ENCODE data around the gene TOP1.

The TOP1 gene

GRCh38 chr20:41011551-41012067 lies 17.0 kb upstream of the TOP1 start:
- Histone ChIP-seq H3K36me3 (ENCODE audit: control insufficient read depth, low read length) (peaks cover 7% of the 10 kb centered on the region), H3K9me3 (ENCODE audit: control insufficient read depth, insufficient read depth, low read length) (peaks cover 7% of the 10 kb centered on the region; the same call in 1 of the 2 replicates), H3K4me1 (ENCODE audit: control insufficient read depth, low read length) (peaks cover 83% of the 10 kb centered on the region), H4K20me1 (ENCODE audit: control insufficient read depth, insufficient read depth, low read depth, low read length) (no peaks in the 10 kb centered on the region), H3K79me2 (ENCODE audit: control insufficient read depth, low read length) (no peaks in the 10 kb centered on the region; the same call in 1 of the 2 replicates), H3K9me2 (replicated peaks; ENCODE audit: control insufficient read depth, low read length) (no peaks in the 10 kb centered on the region), H3K4me2 (ENCODE audit: low read length) (peak overlapping the region; percentile 82), H3K27ac (ENCODE audit: low read depth, low read length) (peak overlapping the region; percentile 93), H3K27me3 (ENCODE audit: control insufficient read depth, low read length) (no peaks in the 10 kb centered on the region), H3F3A (ENCODE audit: control insufficient read depth, insufficient read depth) (peaks cover 35% of the 10 kb centered on the region), H3K4me3 (ENCODE audit: low read length) (peak overlapping the region; percentile 71)
- TF ChIP-seq EZH2phosphoT487 (IDR thresholded peaks at IDR 0.05; ENCODE audit: borderline replicate concordance, low read length), result no peak
- TF ChIP-seq, protein P1, sequence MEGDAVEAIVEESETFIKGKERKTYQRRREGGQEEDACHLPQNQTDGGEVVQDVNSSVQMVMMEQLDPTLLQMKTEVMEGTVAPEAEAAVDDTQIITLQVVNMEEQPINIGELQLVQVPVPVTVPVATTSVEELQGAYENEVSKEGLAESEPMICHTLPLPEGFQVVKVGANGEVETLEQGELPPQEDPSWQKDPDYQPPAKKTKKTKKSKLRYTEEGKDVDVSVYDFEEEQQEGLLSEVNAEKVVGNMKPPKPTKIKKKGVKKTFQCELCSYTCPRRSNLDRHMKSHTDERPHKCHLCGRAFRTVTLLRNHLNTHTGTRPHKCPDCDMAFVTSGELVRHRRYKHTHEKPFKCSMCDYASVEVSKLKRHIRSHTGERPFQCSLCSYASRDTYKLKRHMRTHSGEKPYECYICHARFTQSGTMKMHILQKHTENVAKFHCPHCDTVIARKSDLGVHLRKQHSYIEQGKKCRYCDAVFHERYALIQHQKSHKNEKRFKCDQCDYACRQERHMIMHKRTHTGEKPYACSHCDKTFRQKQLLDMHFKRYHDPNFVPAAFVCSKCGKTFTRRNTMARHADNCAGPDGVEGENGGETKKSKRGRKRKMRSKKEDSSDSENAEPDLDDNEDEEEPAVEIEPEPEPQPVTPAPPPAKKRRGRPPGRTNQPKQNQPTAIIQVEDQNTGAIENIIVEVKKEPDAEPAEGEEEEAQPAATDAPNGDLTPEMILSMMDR (IDR thresholded peaks at IDR 0.05; ENCODE audit: low read depth, low read length, poor library complexity, severe bottlenecking), result no peak

DNA sequence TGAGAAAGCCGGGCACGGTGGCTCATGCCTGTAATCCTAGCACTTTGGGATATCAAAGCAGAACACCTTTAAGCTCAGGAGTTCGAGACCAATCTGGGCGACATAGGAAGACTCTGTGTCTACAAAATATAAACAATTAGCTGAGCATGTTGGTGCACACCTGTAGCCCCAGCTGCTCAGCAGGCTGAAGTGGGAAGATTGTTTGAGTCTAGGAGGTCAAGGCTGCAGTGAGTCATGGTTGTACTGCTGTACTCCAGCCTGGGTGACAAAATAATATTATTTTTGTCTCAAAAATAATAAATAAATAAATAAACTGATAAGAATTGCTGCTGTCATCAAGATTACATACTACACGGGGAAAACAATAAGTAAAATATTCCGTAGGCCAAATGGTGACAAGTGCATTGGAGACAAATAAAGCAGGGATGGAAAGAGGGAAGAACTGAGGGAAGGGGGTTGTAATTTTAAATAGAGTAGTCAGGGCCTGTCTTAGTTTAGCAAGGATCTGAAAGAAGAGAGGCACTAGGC lies 14.0 kb upstream of the TOP1 start:
- H3K27me3 ChIP-seq (ENCODE audit: control insufficient read depth, low read length), result no peaks in the 10 kb centered on the region
- H3K4me3 ChIP-seq (ENCODE audit: low read length), result no peak overlapping the region
- H3F3A ChIP-seq (ENCODE audit: control insufficient read depth, insufficient read depth), result peaks cover 25% of the 10 kb centered on the region
- TF ChIP-seq, protein P1 (IDR thresholded peaks at IDR 0.05; ENCODE audit: low read depth, low read length, poor library complexity, severe bottlenecking), result no peak
- TF ChIP-seq EZH2phosphoT487 (IDR thresholded peaks at IDR 0.05; ENCODE audit: borderline replicate concordance, low read length), result no peak
- H3K79me2 ChIP-seq (ENCODE audit: control insufficient read depth, low read length), result no peaks in the 10 kb centered on the region; the same call in 1 of the 2 replicates
- H3K36me3 ChIP-seq (ENCODE audit: control insufficient read depth, low read length), result peaks cover 7% of the 10 kb centered on the region
- H3K27ac ChIP-seq (ENCODE audit: low read depth, low read length), result no peak overlapping the region
- no peaks in the 10 kb centered on the region for H4K20me1 ChIP-seq (ENCODE audit: control insufficient read depth, insufficient read depth, low read depth, low read length)
- no peak overlapping the region for H3K4me2 ChIP-seq (ENCODE audit: low read length)
- H3K9me3 ChIP-seq (ENCODE audit: control insufficient read depth, insufficient read depth, low read length), result no peaks in the 10 kb centered on the region
- no peaks in the 10 kb centered on the region for H3K9me2 ChIP-seq (replicated peaks; ENCODE audit: control insufficient read depth, low read length)
- peaks cover 55% of the 10 kb centered on the region for H3K4me1 ChIP-seq (ENCODE audit: control insufficient read depth, low read length)

DNA sequence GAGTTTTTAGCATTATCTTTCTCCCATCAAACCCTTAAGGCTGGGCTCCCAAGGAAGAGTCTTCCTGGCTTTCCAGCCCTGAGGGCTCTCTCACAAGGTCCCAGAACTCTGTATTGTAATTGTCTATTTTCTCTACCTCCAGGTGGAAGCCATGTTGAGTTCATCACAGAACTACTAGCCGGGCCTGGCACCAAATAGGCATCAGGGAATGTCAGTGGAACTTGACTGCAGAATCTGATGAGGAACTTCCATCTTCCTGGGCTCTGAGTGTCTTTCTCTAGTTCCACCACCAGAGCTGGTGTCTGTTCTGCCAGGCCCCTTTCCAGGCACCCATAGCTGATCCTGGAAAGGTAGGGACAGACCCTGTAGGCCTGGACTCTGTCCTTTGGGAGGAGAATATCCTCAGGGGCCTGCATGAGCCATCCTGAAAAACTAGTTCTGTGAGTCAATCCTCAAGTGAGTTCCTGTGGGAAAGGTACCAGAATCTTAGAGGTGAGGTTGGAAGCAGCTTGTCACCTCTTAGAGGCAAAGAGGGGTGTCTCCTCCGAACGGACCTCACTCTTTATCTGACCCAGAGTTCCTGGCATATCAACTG lies 11.1 kb upstream of the TOP1 start:
- peaks cover 33% of the 10 kb centered on the region for H3K4me1 ChIP-seq (ENCODE audit: control insufficient read depth, low read length)
- no peaks in the 10 kb centered on the region for H3K9me3 ChIP-seq (ENCODE audit: control insufficient read depth, insufficient read depth, low read length)
- H3K36me3 ChIP-seq (ENCODE audit: control insufficient read depth, low read length), result peaks cover 5% of the 10 kb centered on the region
- peaks cover 6% of the 10 kb centered on the region for H3F3A ChIP-seq (ENCODE audit: control insufficient read depth, insufficient read depth)
- no peak overlapping the region for H3K4me3 ChIP-seq (ENCODE audit: low read length)
- H3K4me2 ChIP-seq (ENCODE audit: low read length), result no peak overlapping the region
- H3K27ac ChIP-seq (ENCODE audit: low read depth, low read length), result no peak overlapping the region
- H3K9me2 ChIP-seq (replicated peaks; ENCODE audit: control insufficient read depth, low read length), result no peaks in the 10 kb centered on the region
- H3K27me3 ChIP-seq (ENCODE audit: control insufficient read depth, low read length), result no peaks in the 10 kb centered on the region
- no peaks in the 10 kb centered on the region; the same call in 1 of the 2 replicates for H3K79me2 ChIP-seq (ENCODE audit: control insufficient read depth, low read length)
- H4K20me1 ChIP-seq (ENCODE audit: control insufficient read depth, insufficient read depth, low read depth, low read length), result no peaks in the 10 kb centered on the region
- TF ChIP-seq EZH2phosphoT487 (IDR thresholded peaks at IDR 0.05; ENCODE audit: borderline replicate concordance, low read length), result no peak
- TF ChIP-seq, protein P1 (IDR thresholded peaks at IDR 0.05; ENCODE audit: low read depth, low read length, poor library complexity, severe bottlenecking), result no peak
